Natural killer cell (primary cell): ENCODE data around the gene GPHN. TPM values are rescaled to one million over a fixed set of nuclear protein-coding genes. Genes with fewer than 3 reads are reported as not detected.

Experiments
- ATAC-seq, 3 donors: fragments of 150-1000 bp in 2 of 3; fragments of 200-7000 bp in 1 of 3; cut with Tn5 transposase; 1 replicate in 1 of 3; 2 replicates in 2 of 3; pipeline ENCODE4 v1.10.0; 2021; ENCODE audit warnings: mild to moderate bottlenecking in 2 of 3, moderate library complexity in 2 of 3
- DNase-seq, 2 donors: peaks; one replicate each; pipeline versions ENCODE4 v3.0.0 to v3.0.0-alpha.2; 2013 to 2021; ENCODE audit warnings: mixed read lengths in 1 of 2
- H3K27ac ChIP-seq: one replicate; pipeline ENCODE4 v1.5.1; 2013; ENCODE audit warnings: mild to moderate bottlenecking, low read length
- H3K27me3 ChIP-seq: one replicate; pipeline ENCODE4 v1.6.1; 2013; ENCODE audit warnings: low read length; ENCODE audit not compliant: control insufficient read depth, insufficient read depth
- H3K36me3 ChIP-seq: one replicate; pipeline ENCODE4 v1.6.1; 2013; ENCODE audit warnings: low read length; ENCODE audit not compliant: control insufficient read depth, insufficient read depth
- H3K4me1 ChIP-seq: one replicate; pipeline ENCODE4 v1.6.1; 2013; ENCODE audit warnings: low read length; ENCODE audit not compliant: control insufficient read depth, insufficient read depth
- H3K4me3 ChIP-seq: one replicate; pipeline ENCODE4 v1.5.1; 2013; ENCODE audit warnings: low read length
- H3K9me3 ChIP-seq: one replicate; pipeline ENCODE4 v1.6.1; 2013; ENCODE audit warnings: low read length; ENCODE audit not compliant: control insufficient read depth, insufficient read depth
- H3K27ac Mint-ChIP-seq, 2 donors: one replicate each; pipeline ENCODE4 v1.8.0; 2022; ENCODE audit warnings: mild to moderate bottlenecking in 2 of 2, mixed read lengths in 2 of 2, moderate library complexity in 1 of 2
- H3K27me3 Mint-ChIP-seq, 2 donors: one replicate each; pipeline ENCODE4 v1.8.0; 2022; ENCODE audit warnings: low read depth in 2 of 2, mixed read lengths in 2 of 2
- H3K36me3 Mint-ChIP-seq: one replicate; pipeline ENCODE4 v1.8.0; 2022; ENCODE audit warnings: mixed read lengths
- H3K4me1 Mint-ChIP-seq, 2 donors: one replicate each; pipeline ENCODE4 v1.8.0; 2022; ENCODE audit warnings: mixed read lengths in 2 of 2
- H3K4me3 Mint-ChIP-seq: one replicate; pipeline ENCODE4 v1.8.0; 2022; ENCODE audit warnings: mild to moderate bottlenecking, moderate library complexity, mixed read lengths
- H3K9me3 Mint-ChIP-seq, 2 donors: one replicate each; pipeline ENCODE4 v1.8.0; 2022; ENCODE audit warnings: mixed read lengths in 2 of 2
- CTCF ChIP-seq: fragments of 200-600 bp; IDR thresholded peaks from one replicate; pipeline ENCODE4 v1.8.0; 2022; ENCODE audit warnings: antibody characterized with exemption
- WGBS: methylation state at CpG from one replicate; pipeline ENCODE4 v1.1.7; 2013; ENCODE audit warnings: missing lambda C conversion rate; ENCODE audit not compliant: insufficient coverage; 5-methylcytosine and 5-hydroxymethylcytosine counted together
- intact Hi-C: fragments of 100-400 bp; cut with micrococcal nuclease; formaldehyde crosslinking; loops from one replicate; pipeline ENCODE4 v1.14.2; 2022
- total RNA-seq, 4 donors: library from RNA; stranded (reverse); fragments of 120-200 nt in 1 of 4; gene quantifications; one replicate each; pipeline versions ENCODE4 v1.2.3 to v1.2.4, GENCODE V29; 2013 to 2022

The GPHN gene
- total RNA-seq, 3 donors from 2014 or later (not counting 1 experiment from before 2014, with no cell fraction given): 6.3 to 9.4 (median 8.7) TPM

- no peak for TF ChIP-seq CTCF
- Mint-ChIP-seq H3K4me3 (no peak overlapping the region), H3K27ac (no peak overlapping the region), H3K4me1 (no peaks in the 10 kb centered on the region), H3K9me3 (peaks cover 0 to 2% of the 10 kb centered on the region in 2 donors), H3K27me3 (no peaks in the 10 kb centered on the region), H3K36me3 (no peaks in the 10 kb centered on the region)
- no peak for DNase-seq
- Histone ChIP-seq H3K4me1 (no peaks in the 10 kb centered on the region), H3K9me3 (no peaks in the 10 kb centered on the region), H3K4me3 (no peak overlapping the region), H3K27me3 (no peaks in the 10 kb centered on the region), H3K27ac (no peak overlapping the region), H3K36me3 (no peaks in the 10 kb centered on the region)
- ATAC-seq: no peak
- WGBS: 60% methylated on average over 1 of the region's 3 CpGs
- intact Hi-C loops: no loop called here
Observed at GRCh38 chr14:66998013-66998412, 490.1 kb downstream of the GPHN start.

- H3K4me3 Mint-ChIP-seq: no peak overlapping the region
- Histone ChIP-seq H3K4me3 (no peak overlapping the region), H3K27me3 (no peaks in the 10 kb centered on the region), H3K36me3 (no peaks in the 10 kb centered on the region), H3K9me3 (no peaks in the 10 kb centered on the region), H3K4me1 (no peaks in the 10 kb centered on the region), H3K27ac (no peak overlapping the region)
- H3K36me3 Mint-ChIP-seq: no peaks in the 10 kb centered on the region
- intact Hi-C loops: no loop called here
- peaks cover 0 to under 1% of the 10 kb centered on the region in 2 donors for H3K9me3 Mint-ChIP-seq
- DNase-seq (no peak), ATAC-seq (no peak)
- H3K4me1 Mint-ChIP-seq: no peaks in the 10 kb centered on the region
- no peaks in the 10 kb centered on the region for H3K27me3 Mint-ChIP-seq
- no peak for TF ChIP-seq CTCF
- H3K27ac Mint-ChIP-seq: no peak overlapping the region
Observed at GRCh38 chr14:66999978-67000377, 492.0 kb downstream of the GPHN start.

DNA sequence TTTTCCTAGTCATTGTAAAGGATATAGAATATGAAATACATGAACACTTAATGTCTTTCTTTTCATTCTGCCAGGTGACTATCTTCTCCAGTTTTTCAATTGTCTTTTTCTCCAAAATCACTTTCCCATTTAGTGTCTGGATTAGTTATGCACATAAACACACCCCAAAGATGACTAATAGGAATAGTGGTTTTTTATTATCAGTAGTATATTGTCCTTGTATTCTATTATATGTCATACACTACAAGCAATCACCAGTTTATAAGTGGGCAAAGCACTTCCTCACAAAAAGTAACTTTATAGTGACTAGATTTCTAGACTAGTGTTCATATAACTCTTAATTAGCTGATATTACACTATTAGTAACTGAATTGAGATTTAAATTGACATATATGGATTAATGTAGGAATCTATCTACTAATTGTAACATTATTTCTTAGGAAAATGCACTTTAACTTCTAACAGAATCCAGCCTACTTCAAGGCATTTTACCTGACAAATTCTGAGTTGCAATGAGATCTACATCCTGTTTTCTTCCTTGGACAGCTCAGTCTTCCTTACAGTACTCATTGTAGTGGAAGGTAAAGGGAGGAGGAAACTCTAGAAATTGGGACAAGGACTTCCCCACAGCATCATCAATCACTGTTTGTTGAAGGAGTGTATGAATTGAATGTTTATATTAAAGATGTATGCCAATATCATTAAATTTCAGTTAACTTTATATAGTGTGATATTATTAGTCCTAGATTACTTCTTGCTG, 495.2 kb downstream of the GPHN start:
- Mint-ChIP-seq H3K27ac (no peak overlapping the region), H3K4me3 (no peak overlapping the region), H3K27me3 (no peaks in the 10 kb centered on the region)

More for the DNA sequence above, 495.2 kb downstream of the GPHN start:
- DNase-seq (no peak), ATAC-seq (no peak)
- Mint-ChIP-seq H3K4me1 (no peaks in the 10 kb centered on the region), H3K9me3 (peaks cover 0 to 3% of the 10 kb centered on the region in 2 donors), H3K36me3 (no peaks in the 10 kb centered on the region)
- Histone ChIP-seq H3K27ac (no peak overlapping the region), H3K4me1 (no peaks in the 10 kb centered on the region), H3K27me3 (no peaks in the 10 kb centered on the region), H3K9me3 (no peaks in the 10 kb centered on the region), H3K4me3 (no peak overlapping the region), H3K36me3 (no peaks in the 10 kb centered on the region)
- TF ChIP-seq CTCF: no peak
- intact Hi-C loops: no loop called here
